Liver (tissue), 9 donors: Measurements from ENCODE around the gene SMIM44. TPM values are rescaled to one million over a fixed set of nuclear protein-coding genes. Genes with fewer than 3 reads are reported as not detected.

Source experiments
- DNase-seq: peaks from one replicate; pipeline ENCODE4 v3.0.0-alpha.2; 2017; ENCODE audit warnings: low spot score
- H3K27ac ChIP-seq, 2 donors: one replicate each; pipeline ENCODE4 v1.7.0; 2013; ENCODE audit warnings: inconsistent platforms in 2 of 2, low read length in 2 of 2, control low read depth in 1 of 2, low read depth in 1 of 2, mild to moderate bottlenecking in 1 of 2
- H3K27me3 ChIP-seq, 4 donors: one replicate each; pipeline versions ENCODE4 v1.6.1 to v1.7.0; 2013; ENCODE audit warnings: low read length in 3 of 4, inconsistent platforms in 1 of 4, mild to moderate bottlenecking in 1 of 4, moderate library complexity in 1 of 4; ENCODE audit not compliant: control insufficient read depth in 4 of 4, insufficient read depth in 4 of 4
- H3K36me3 ChIP-seq, 4 donors: one replicate each; pipeline versions ENCODE4 v1.6.1 to v1.7.0; 2013; ENCODE audit warnings: low read length in 3 of 4, mild to moderate bottlenecking in 3 of 4, low read depth in 1 of 4, moderate library complexity in 1 of 4; ENCODE audit not compliant: control insufficient read depth in 4 of 4, insufficient read depth in 3 of 4
- H3K4me1 ChIP-seq, 4 donors: one replicate each; pipeline versions ENCODE4 v1.6.1 to v1.7.0; 2013; ENCODE audit warnings: low read length in 3 of 4, mild to moderate bottlenecking in 3 of 4, moderate library complexity in 1 of 4; ENCODE audit not compliant: control insufficient read depth in 4 of 4, insufficient read depth in 4 of 4
- H3K4me3 ChIP-seq, 3 donors: one replicate each; pipeline versions ENCODE4 v1.6.1 to v1.7.0; 2013; ENCODE audit warnings: low read length in 3 of 3, control low read depth in 1 of 3, low read depth in 1 of 3, mild to moderate bottlenecking in 1 of 3
- H3K9ac ChIP-seq, 2 donors: one replicate each; pipeline ENCODE4 v1.7.0; 2013; ENCODE audit warnings: low read length in 2 of 2, mild to moderate bottlenecking in 2 of 2, moderate library complexity in 2 of 2, control low read depth in 1 of 2, low read depth in 1 of 2
- H3K9me3 ChIP-seq, 4 donors: one replicate each; pipeline versions ENCODE4 v1.6.1 to v1.7.0; 2013; ENCODE audit warnings: low read length in 3 of 4; ENCODE audit not compliant: control insufficient read depth in 4 of 4
- CTCF ChIP-seq: fragments of 150-350 bp; IDR thresholded peaks from 2 replicates; pipeline ENCODE4 v1.5.1; 2017; ENCODE audit warnings: improper control_type of control experiment, low read depth, low read length; ENCODE audit not compliant: missing input control
- FOXA1 ChIP-seq: IDR thresholded peaks from 2 replicates; pipeline ENCODE4 v1.6.1; 2016; ENCODE audit warnings: antibody characterized with exemption
- FOXA2 ChIP-seq: IDR thresholded peaks from 2 replicates; pipeline ENCODE4 v1.6.1; 2016; ENCODE audit warnings: antibody characterized with exemption
- GABPA ChIP-seq, 2 donors: IDR thresholded peaks in 1 of 2; conservative IDR thresholded peaks in 1 of 2; 2 replicates each; pipeline ENCODE4 v1.6.1; 2016; ENCODE audit warnings: antibody characterized with exemption in 2 of 2, mild to moderate bottlenecking in 1 of 2, moderate library complexity in 1 of 2
- HNF4A ChIP-seq, 2 donors: conservative IDR thresholded peaks; 2 replicates each; pipeline ENCODE4 v1.6.1; 2016; ENCODE audit warnings: antibody characterized with exemption in 2 of 2, mild to moderate bottlenecking in 2 of 2
- HNF4G ChIP-seq: IDR thresholded peaks from 2 replicates; pipeline ENCODE4 v1.6.1; 2016; ENCODE audit warnings: antibody characterized with exemption
- NR2F2 ChIP-seq: IDR thresholded peaks from 2 replicates; pipeline ENCODE4 v1.6.1; 2016; ENCODE audit warnings: antibody characterized with exemption
- RAD21 ChIP-seq, 2 donors: IDR thresholded peaks; 2 replicates each; pipeline ENCODE4 v1.6.1; 2016; ENCODE audit warnings: antibody characterized with exemption in 2 of 2, mild to moderate bottlenecking in 2 of 2
- RXRA ChIP-seq, 2 donors: IDR thresholded peaks; 2 replicates each; pipeline ENCODE4 v1.6.1; 2017 to 2018; ENCODE audit warnings: antibody characterized with exemption in 2 of 2, mild to moderate bottlenecking in 1 of 2
- SP1 ChIP-seq: IDR thresholded peaks from 2 replicates; pipeline ENCODE4 v1.6.1; 2018; ENCODE audit warnings: antibody characterized with exemption, mild to moderate bottlenecking
- WGBS: extraction: QIAGEN DNeasy Blood & Tissue Kit; methylation state at CpG from one replicate; pipeline ENCODE4 v1.1.7; 2013; 5-methylcytosine and 5-hydroxymethylcytosine counted together
- polyA plus RNA-seq, 2 donors: library from polyadenylated mRNA; stranded (reverse) in 1 of 2; unstranded in 1 of 2; fragments of 200-250 nt in 1 of 2; fragments of >200 nt in 1 of 2; fragmentation: Nextera tagmentation in 1 of 2; extraction: Ambion mirVana in 1 of 2; gene quantifications; one replicate each; pipeline versions ENCODE4 v1.2.1 to v1.2.3, GENCODE V29; 2013 to 2015
- total RNA-seq, 2 donors: library from RNA; depleted of rRNA; stranded (reverse); fragments of >200 nt; gene quantifications; one replicate each; pipeline ENCODE4 v1.2.3, GENCODE V29; 2014
- TF ChIP-seq, protein P1 (sequence below): IDR thresholded peaks from 2 replicates; pipeline ENCODE4 v1.6.1; 2016; ENCODE audit warnings: antibody characterized with exemption
- donor health status: healthy.
- donor health status: healthy.
- donor health status: healthy.
- donor health status: healthy.
- donor health status: healthy.

The SMIM44 gene
- total and polyA plus RNA-seq, 4 donors, result not detected

- no peaks in the 10 kb centered on the region for H3K9me3 ChIP-seq
Observed at GRCh38 chr19:3513229-3514140, 30.2 kb upstream of the SMIM44 start.

DNA sequence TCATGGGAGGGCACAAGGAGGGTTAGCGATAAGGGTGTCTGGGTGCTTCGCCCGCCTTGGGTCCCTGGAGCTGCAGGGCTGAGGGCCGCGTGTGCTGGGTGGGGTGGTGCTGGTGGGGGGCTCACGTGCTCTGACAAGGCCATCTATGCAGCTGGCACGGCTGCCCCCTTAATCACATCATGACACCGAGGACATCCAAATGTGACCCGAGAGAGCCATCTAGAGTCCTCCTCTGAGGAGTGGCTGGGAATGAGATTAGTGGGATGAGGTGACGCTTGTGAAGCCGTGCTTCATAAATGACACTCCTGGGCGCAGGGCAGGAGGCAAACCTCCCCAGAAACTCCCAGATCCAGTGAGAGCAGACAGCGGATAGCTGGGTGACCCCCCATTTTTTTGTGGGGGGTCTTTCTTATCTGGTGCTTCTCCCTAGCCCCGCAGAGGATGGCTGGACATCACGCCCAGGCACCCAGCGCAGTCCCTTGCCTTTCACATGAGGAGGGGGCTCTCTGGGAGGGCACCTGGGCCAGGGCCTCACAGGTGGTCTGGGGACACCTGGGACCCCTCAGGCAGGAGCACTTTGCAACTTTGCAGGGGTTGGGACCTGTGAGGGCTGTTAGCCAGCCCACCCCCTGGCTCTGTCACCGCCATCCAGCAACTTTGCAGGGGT is 29.5 kb upstream of the SMIM44 start:
- 85% methylated on average over 17 of the region's 17 CpGs for WGBS
- DNase-seq, result no peak
- Histone ChIP-seq H3K9ac (no peak overlapping the region), H3K4me3 (no peak overlapping the region), H3K4me1 (peaks cover 27 to 80% (median 65%) of the 10 kb centered on the region in 4 donors), H3K27me3 (no peaks in the 10 kb centered on the region), H3K9me3 (no peaks in the 10 kb centered on the region), H3K36me3 (no peaks in the 10 kb centered on the region), H3K27ac (no peak overlapping the region)
- TF ChIP-seq, protein P1, sequence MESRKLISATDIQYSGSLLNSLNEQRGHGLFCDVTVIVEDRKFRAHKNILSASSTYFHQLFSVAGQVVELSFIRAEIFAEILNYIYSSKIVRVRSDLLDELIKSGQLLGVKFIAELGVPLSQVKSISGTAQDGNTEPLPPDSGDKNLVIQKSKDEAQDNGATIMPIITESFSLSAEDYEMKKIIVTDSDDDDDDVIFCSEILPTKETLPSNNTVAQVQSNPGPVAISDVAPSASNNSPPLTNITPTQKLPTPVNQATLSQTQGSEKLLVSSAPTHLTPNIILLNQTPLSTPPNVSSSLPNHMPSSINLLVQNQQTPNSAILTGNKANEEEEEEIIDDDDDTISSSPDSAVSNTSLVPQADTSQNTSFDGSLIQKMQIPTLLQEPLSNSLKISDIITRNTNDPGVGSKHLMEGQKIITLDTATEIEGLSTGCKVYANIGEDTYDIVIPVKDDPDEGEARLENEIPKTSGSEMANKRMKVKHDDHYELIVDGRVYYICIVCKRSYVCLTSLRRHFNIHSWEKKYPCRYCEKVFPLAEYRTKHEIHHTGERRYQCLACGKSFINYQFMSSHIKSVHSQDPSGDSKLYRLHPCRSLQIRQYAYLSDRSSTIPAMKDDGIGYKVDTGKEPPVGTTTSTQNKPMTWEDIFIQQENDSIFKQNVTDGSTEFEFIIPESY, result no peak
- TF ChIP-seq FOXA2, result no peak
- TF ChIP-seq HNF4G, result no peak
- TF ChIP-seq FOXA1, result no peak
- no peak for TF ChIP-seq NR2F2
- no peak for TF ChIP-seq CTCF
- no peak for TF ChIP-seq SP1
- TF ChIP-seq RXRA (IDR thresholded peaks at IDR 0.05), result no peak

More at GRCh38 chr19:3513229-3514140, 30.2 kb upstream of the SMIM44 start:
- no peaks in the 10 kb centered on the region for H3K36me3 ChIP-seq
- no peak overlapping the region for H3K4me3 ChIP-seq
- 77% methylated on average over 23 of the region's 23 CpGs for WGBS
- H3K27me3 ChIP-seq, result no peaks in the 10 kb centered on the region
- H3K9ac ChIP-seq, result no peak overlapping the region
- DNase-seq, result no peak
- TF ChIP-seq HNF4A (conservative IDR thresholded peaks at IDR 0.05) (peak; percentile 39 to 55), RAD21 (IDR thresholded peaks at IDR 0.05) (peak in 1 of 2 donors; percentile 30), GABPA (IDR thresholded peaks at IDR 0.05 in 1 of 2, conservative IDR thresholded peaks at IDR 0.05 in 1 of 2) (no peak)
- no peak overlapping the region for H3K27ac ChIP-seq
- peaks cover 26 to 82% (median 67%) of the 10 kb centered on the region in 4 donors for H3K4me1 ChIP-seq
